DOHH2 (cell line): ENCODE measurements around the gene MAF.

Experiments used
- EZH2phosphoT487 ChIP-seq: fragments of 200-600 bp; sonication (generic); IDR thresholded peaks from 2 replicates; pipeline ENCODE4 v1.6.1; 2017; ENCODE audit warnings: borderline replicate concordance, mild to moderate bottlenecking, antibody characterized with exemption, low read length, moderate library complexity, mixed read lengths
- TF ChIP-seq, protein P1 (sequence below): fragments of 200-600 bp; sonication (generic); IDR thresholded peaks from one replicate; pipeline ENCODE4 v1.5.1; 2014; ENCODE audit warnings: antibody characterized with exemption, mild to moderate bottlenecking, low read depth, low read length; ENCODE audit not compliant: poor library complexity, severe bottlenecking

DNA sequence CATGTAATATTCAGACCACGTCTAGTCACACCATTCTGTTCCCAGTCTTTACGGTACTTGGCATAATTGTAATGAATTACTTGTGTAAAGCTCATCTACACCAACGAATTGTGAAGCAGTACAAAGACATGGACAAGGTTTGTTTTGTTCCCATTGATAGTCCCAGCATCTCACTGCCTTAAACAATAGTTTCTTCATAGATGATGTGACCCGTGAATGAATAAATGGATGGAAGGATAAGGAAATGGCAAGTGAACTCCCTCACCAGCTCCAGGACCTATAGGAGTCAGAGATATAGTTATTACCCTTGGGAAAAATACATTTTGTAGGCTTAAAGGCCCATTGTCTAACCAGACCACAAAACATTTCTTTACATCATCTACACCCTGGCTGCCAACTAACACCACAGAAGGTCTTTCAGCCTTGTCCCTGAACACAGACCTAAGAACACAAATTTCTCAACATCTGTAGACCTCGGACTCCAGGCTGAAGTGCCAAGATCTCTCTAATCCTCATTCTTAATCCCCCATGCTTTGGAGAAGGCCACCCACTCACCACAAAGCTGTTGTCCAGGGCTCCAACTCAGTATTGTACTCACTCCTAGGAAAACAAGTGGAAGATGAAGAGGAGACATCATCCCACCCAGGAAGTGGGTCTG, 38.2 kb downstream of the MAF start:
- TF ChIP-seq, protein P1, sequence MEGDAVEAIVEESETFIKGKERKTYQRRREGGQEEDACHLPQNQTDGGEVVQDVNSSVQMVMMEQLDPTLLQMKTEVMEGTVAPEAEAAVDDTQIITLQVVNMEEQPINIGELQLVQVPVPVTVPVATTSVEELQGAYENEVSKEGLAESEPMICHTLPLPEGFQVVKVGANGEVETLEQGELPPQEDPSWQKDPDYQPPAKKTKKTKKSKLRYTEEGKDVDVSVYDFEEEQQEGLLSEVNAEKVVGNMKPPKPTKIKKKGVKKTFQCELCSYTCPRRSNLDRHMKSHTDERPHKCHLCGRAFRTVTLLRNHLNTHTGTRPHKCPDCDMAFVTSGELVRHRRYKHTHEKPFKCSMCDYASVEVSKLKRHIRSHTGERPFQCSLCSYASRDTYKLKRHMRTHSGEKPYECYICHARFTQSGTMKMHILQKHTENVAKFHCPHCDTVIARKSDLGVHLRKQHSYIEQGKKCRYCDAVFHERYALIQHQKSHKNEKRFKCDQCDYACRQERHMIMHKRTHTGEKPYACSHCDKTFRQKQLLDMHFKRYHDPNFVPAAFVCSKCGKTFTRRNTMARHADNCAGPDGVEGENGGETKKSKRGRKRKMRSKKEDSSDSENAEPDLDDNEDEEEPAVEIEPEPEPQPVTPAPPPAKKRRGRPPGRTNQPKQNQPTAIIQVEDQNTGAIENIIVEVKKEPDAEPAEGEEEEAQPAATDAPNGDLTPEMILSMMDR, result no peak
- no peak for TF ChIP-seq EZH2phosphoT487
